HCT116 (cell line): ENCODE data around the gene SH3D19. TPM values are rescaled to one million over a fixed set of nuclear protein-coding genes. Genes with fewer than 3 reads are reported as not detected.

ENCODE experiments used
- ATAC-seq: fragments of 200-7000 bp; cut with Tn5 transposase; 2 replicates; pipeline ENCODE4 v1.9.1; 2020; ENCODE audit warnings: mild to moderate bottlenecking, moderate library complexity
- BruUV-seq: library from RNA; stranded (reverse); fragments of 400-500 nt; replicated peaks from 2 replicates; lab custom pipeline; 2021; lab: Mats Ljungman, UMichigan
- CTCF ChIA-PET: fragments of 300-600 bp; sonication (Branson Sonifier 250); formaldehyde crosslinking; loops from one replicate; lab custom pipeline; 2021; ENCODE audit warnings: antibody characterized with exemption; lab: Charles Lee
- POLR2A ChIA-PET: fragments of 300-600, 350-600 bp; sonication (Branson Sonifier 250); formaldehyde crosslinking; loops from one replicate; lab custom pipeline; 2021; ENCODE audit warnings: antibody characterized with exemption; lab: Charles Lee
- RAD21 ChIA-PET, 2 experiments: fragments of 300-600 bp; sonication (Branson Sonifier 250); formaldehyde crosslinking; loops; one replicate each; lab custom pipeline; 2023; ENCODE audit warnings: low total read pairs in 2 of 2; ENCODE audit not compliant: uncharacterized antibody in 2 of 2, unreplicated experiment in 2 of 2, low non-redundant PET in 1 of 2; lab: Charles Lee
- DNase-seq: peaks from one replicate; pipeline ENCODE4 v3.0.0-alpha.2; 2010; ENCODE audit warnings: low read depth, low spot score
- H2AFZ ChIP-seq: fragments of 200-600 bp; shearing (Covaris generic), sonication (generic); 2 replicates; pipeline ENCODE4 v1.6.1; 2017; ENCODE audit warnings: low read depth, mixed run types, mixed read lengths, antibody characterized with exemption, low read length; ENCODE audit not compliant: poor library complexity, severe bottlenecking
- H3K27ac ChIP-seq: 2 replicates; pipeline ENCODE4 v1.5.1; 2012; ENCODE audit warnings: low read depth, low read length
- H3K27me3 ChIP-seq: fragments of 200-600 bp; sonication (generic); 2 replicates; pipeline ENCODE4 v1.6.1; 2016; ENCODE audit warnings: mixed run types, low read length, mixed read lengths; ENCODE audit not compliant: insufficient read depth
- H3K36me3 ChIP-seq, 2 experiments: fragments of 200-500 bp in 1 of 2; fragments of 200-600 bp in 1 of 2; sonication (Bioruptor generic) in 1 of 2; sonication (generic) in 1 of 2; 2 replicates each; pipeline versions ENCODE4 v1.5.1 to v1.6.1; 2014 to 2016; ENCODE audit warnings: low read length in 2 of 2, inconsistent platforms in 1 of 2, mixed read lengths in 1 of 2, mixed run types in 1 of 2; ENCODE audit not compliant: insufficient read depth in 2 of 2, control insufficient read depth in 1 of 2
- H3K4me1 ChIP-seq, 2 experiments: fragments of 200-600 bp in 1 of 2; sonication (generic) in 1 of 2; 2 replicates each; pipeline versions ENCODE4 v1.5.1 to v1.6.1; 2012 to 2017; ENCODE audit warnings: low read length in 2 of 2, inconsistent platforms in 1 of 2, mild to moderate bottlenecking in 1 of 2, mixed read lengths in 1 of 2, mixed run types in 1 of 2, moderate library complexity in 1 of 2; ENCODE audit not compliant: insufficient read depth in 2 of 2, control insufficient read depth in 1 of 2
- H3K4me2 ChIP-seq: fragments of 200-600 bp; sonication (generic); 2 replicates; pipeline ENCODE4 v1.6.1; 2017; ENCODE audit warnings: mixed run types, low read length, mixed read lengths
- H3K4me3 ChIP-seq, 2 experiments: fragments of 200-600 bp in 1 of 2; sonication (generic) in 1 of 2; replicated peaks in 1 of 2; 2 replicates each; pipeline ENCODE4 v1.5.1; 2011 to 2016; ENCODE audit warnings: low read length in 2 of 2, control low read depth in 1 of 2, low read depth in 1 of 2, mild to moderate bottlenecking in 1 of 2, mixed read lengths in 1 of 2, mixed run types in 1 of 2
- H3K79me2 ChIP-seq: fragments of 200-600 bp; sonication (generic); 2 replicates; pipeline ENCODE4 v1.6.1; 2017; ENCODE audit warnings: mild to moderate bottlenecking, mixed run types, low read length, moderate library complexity, mixed read lengths; ENCODE audit not compliant: insufficient read depth
- H3K9ac ChIP-seq: fragments of 200-600 bp; sonication (generic); 2 replicates; pipeline ENCODE4 v1.6.1; 2016; ENCODE audit warnings: low read length, mixed read lengths
- H3K9me2 ChIP-seq: fragments of 200-600 bp; sonication (generic), shearing (Covaris generic); 2 replicates; pipeline ENCODE4 v1.6.1; 2017; ENCODE audit warnings: mixed run types, mild to moderate bottlenecking, moderate library complexity; ENCODE audit not compliant: insufficient read depth
- H3K9me3 ChIP-seq, 2 experiments: fragments of 200-500 bp in 1 of 2; fragments of 200-600 bp in 1 of 2; sonication (Bioruptor generic) in 1 of 2; sonication (generic) in 1 of 2; 2 replicates each; pipeline ENCODE4 v1.6.1; 2014 to 2017; ENCODE audit warnings: low read length in 2 of 2, mixed read lengths in 2 of 2, inconsistent platforms in 1 of 2, low read depth in 1 of 2, mild to moderate bottlenecking in 1 of 2, mixed run types in 1 of 2, moderate library complexity in 1 of 2; ENCODE audit not compliant: control insufficient read depth in 1 of 2, insufficient read depth in 1 of 2
- H4K20me1 ChIP-seq: fragments of 200-600 bp; sonication (generic), shearing (Covaris generic); 2 replicates; pipeline ENCODE4 v1.6.1; 2017; ENCODE audit warnings: mixed run types, mild to moderate bottlenecking, moderate library complexity; ENCODE audit not compliant: insufficient read depth
- ATF3 ChIP-seq: IDR thresholded peaks from 2 replicates; pipeline ENCODE4 v1.6.1; 2012
- CEBPB ChIP-seq: IDR thresholded peaks from 2 replicates; pipeline ENCODE4 v1.6.1; 2012; ENCODE audit warnings: low read depth
- ELF1 ChIP-seq: IDR thresholded peaks from 2 replicates; pipeline ENCODE4 v1.6.1; 2012; ENCODE audit warnings: low read depth, borderline replicate concordance
- EZH2 ChIP-seq: fragments of 200-600 bp; sonication (generic); IDR thresholded peaks from 2 replicates; pipeline ENCODE4 v1.6.1; 2017; ENCODE audit warnings: antibody characterized with exemption, mixed run types
- EZH2phosphoT487 ChIP-seq: fragments of 200-600 bp; IDR thresholded peaks from 2 replicates; pipeline ENCODE4 v1.6.1; 2018; ENCODE audit warnings: antibody characterized with exemption, borderline replicate concordance
- JUND ChIP-seq: IDR thresholded peaks from 2 replicates; pipeline ENCODE4 v1.6.1; 2012
- POLR2A ChIP-seq: IDR thresholded peaks from 2 replicates; pipeline ENCODE4 v1.7.0; 2011; ENCODE audit warnings: borderline replicate concordance; ENCODE audit not compliant: insufficient read depth, insufficient read length; ENCODE audit errors: extremely low read depth
- RAD21 ChIP-seq: IDR thresholded peaks from 2 replicates; pipeline ENCODE4 v1.6.1; 2012; ENCODE audit warnings: low read depth, mild to moderate bottlenecking
- REST ChIP-seq: IDR thresholded peaks from 2 replicates; pipeline ENCODE4 v1.6.1; 2012; ENCODE audit warnings: low read depth
- SP1 ChIP-seq: IDR thresholded peaks from 2 replicates; pipeline ENCODE4 v1.6.1; 2012; ENCODE audit warnings: low read depth
- SRF ChIP-seq: IDR thresholded peaks from 2 replicates; pipeline ENCODE4 v1.6.1; 2012; ENCODE audit warnings: low read depth
- TCF7L2 ChIP-seq: IDR thresholded peaks from 2 replicates; pipeline ENCODE4 v1.7.0; 2011; ENCODE audit warnings: borderline replicate concordance, inconsistent platforms; ENCODE audit not compliant: insufficient read depth, insufficient read length; ENCODE audit errors: extremely low read depth
- YY1 ChIP-seq: IDR thresholded peaks from 2 replicates; pipeline ENCODE4 v1.6.1; 2011; ENCODE audit warnings: low read length, low read depth, moderate library complexity, mild to moderate bottlenecking; ENCODE audit not compliant: insufficient replicate concordance; ENCODE audit errors: extremely low read depth
- ZBTB33 ChIP-seq: IDR thresholded peaks from 2 replicates; pipeline ENCODE4 v1.6.1; 2011; ENCODE audit warnings: mild to moderate bottlenecking, low read length, moderate library complexity; ENCODE audit not compliant: insufficient replicate concordance; ENCODE audit errors: extremely low read depth
- ZNF274 ChIP-seq: fragments of 200-500 bp; sonication (Bioruptor generic); IDR thresholded peaks from 2 replicates; pipeline ENCODE4 v1.6.1; 2014; ENCODE audit warnings: mild to moderate bottlenecking, low read depth, low read length, inconsistent platforms
- intact Hi-C: fragments of 100-400 bp; cut with micrococcal nuclease; formaldehyde crosslinking; loops from 2 replicates; pipeline ENCODE4 v1.10.0; 2022
- total RNA-seq: library from RNA; stranded (reverse); gene quantifications from one replicate; pipeline ENCODE4 v1.2.1, GENCODE V29; 2021; ENCODE audit not compliant: unreplicated experiment

The SH3D19 gene
- total RNA-seq, 1 experiment from 2014 or later: 37.5 TPM

GRCh38 chr4:151204925-151205524 is 120.4 kb downstream of the SH3D19 start:
- Histone ChIP-seq H3K9me3 (no peaks in the 10 kb centered on the region), H3K4me3 (no peak overlapping the region), H2AFZ (no peak overlapping the region), H3K9me2 (no peaks in the 10 kb centered on the region), H3K79me2 (no peaks in the 10 kb centered on the region), H3K36me3 (no peaks in the 10 kb centered on the region), H4K20me1 (no peaks in the 10 kb centered on the region), H3K9ac (no peak overlapping the region), H3K27ac (no peak overlapping the region), H3K27me3 (no peaks in the 10 kb centered on the region), H3K4me2 (no peak overlapping the region), H3K4me1 (no peaks in the 10 kb centered on the region)
- ChIA-PET CTCF (no interaction called here), RAD21 (no interaction called here), POLR2A (interaction anchor here (0.7 kb wide), 1 partner anchor 14 kb away, joined by 3 read pairs; no protein-coding TSS in a partner anchor)
- DNase-seq (no peak), ATAC-seq (no peak)
- TF ChIP-seq YY1 (no peak), ZBTB33 (no peak), CEBPB (no peak), SRF (no peak), REST (no peak), ATF3 (no peak), EZH2 (no peak), POLR2A (no peak), RAD21 (no peak), JUND (no peak), EZH2phosphoT487 (no peak), TCF7L2 (no peak), SP1 (no peak), ZNF274 (no peak), ELF1 (no peak)
- intact Hi-C loops: no loop called here
- no TSS peak for BruUV-seq
